ENCODE data around the gene HGD.
A peak's percentile ranks its signal among the peaks of the same experiment; 100 is the strongest.
"Not testable (repeated sequence)": the region's sequence is repeated elsewhere in the genome, so short reads cannot be mapped to it uniquely, and the experiment has no call there.

Gene HGD

DNA sequence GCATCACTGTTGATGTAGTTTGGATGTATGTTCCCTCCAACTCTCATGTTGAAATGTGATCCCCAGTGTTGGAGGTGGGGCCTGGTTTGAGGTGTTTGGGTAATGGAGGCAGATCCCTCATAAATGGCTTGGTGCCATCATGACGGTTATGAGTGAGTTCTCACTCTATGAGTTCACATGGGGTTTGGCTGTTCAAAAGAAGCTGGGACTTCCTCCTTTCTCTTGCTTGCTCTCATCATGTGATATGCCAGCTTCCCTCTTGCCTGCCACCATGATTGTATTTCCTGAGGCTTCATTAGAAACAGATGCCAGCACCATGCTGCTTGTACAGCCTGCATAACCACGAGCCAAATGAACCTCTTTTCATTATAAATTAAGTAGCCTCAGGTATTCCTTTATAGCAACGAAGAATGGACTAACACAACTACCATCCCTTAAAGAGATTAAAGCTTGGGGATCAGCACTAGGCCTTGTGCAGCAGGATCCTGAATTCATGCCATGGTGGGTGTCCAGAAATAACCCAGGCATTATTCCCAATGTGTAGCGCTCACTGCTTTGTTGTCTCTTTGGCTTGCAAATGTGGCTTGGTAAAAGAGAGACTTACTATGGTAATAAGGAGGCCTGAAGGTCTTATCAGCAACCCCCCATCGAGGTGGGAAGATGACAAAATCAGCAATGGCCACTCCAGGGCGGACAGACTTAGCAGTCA is 44.0 kb downstream of the HGD start:
- no peak for DNase-seq

DNA sequence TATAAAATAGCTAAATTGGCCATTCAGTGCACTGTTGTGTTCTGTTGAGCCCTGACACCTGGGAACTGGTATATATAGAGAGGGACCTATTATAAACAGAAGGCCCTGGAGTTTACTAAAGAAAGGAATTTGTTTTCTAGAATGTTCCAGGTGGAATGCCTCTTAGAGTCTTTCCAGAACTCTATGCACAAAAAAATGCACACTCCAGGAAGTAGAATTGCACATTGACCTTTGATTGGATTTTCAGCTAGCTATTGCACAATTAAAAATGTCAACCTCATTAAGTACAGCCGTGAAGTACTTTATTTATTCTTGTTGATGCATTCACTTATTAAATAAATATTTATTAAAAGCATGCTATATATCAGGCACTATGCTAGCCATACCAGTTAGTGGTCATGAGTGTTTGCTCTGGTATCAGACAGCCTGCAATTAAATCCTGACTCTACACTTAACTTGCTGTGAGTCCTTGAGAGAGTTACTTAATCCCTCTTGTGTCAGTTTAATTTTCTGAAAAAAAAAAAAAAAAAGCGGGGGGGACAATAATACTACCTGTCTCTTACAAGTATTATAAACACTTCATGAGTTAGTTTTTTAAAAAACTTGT is 45.1 kb downstream of the HGD start:
- DNase-seq, result no peak

DNA sequence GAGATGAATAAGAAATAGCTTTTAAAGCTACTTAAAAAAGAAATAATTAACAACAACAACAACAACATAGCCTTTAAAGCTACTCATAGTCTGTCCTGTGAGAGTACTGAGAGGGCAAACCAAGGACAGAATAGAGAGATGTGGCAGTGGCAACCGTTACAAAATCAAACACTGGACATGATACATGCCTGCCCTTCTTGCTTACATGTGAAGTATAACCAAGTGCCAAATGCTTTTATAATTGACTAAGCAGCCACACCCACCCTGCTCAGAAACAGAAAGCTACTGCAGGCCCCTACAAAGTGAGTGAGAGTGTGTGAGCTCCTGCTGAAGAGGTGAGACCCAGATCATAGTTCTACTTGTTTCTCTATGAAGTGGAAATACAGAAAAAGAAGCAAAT is 47.5 kb downstream of the HGD start:
- no peak for DNase-seq

DNA sequence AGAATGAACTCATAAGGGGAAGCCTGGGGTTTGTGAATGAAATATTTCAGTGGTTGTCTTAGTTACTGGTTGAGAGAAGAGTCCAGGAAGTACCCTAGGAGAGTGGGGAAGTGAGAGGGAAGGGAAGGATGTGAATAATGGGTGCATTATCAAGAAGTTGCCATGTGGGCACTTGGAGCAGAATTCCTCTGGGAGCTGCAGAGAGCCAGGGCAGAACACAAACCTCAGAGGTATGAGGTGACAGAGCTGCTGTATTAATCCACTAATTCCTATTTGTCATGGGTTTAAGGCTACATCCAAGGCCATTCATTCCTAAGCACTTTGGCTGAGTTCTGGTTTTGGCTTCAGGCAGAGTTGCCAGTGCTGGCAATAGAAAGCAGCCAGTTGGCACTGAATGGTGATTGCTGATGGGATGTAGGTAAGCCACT is 56.9 kb downstream of the HGD start:
- no peak for DNase-seq

DNA sequence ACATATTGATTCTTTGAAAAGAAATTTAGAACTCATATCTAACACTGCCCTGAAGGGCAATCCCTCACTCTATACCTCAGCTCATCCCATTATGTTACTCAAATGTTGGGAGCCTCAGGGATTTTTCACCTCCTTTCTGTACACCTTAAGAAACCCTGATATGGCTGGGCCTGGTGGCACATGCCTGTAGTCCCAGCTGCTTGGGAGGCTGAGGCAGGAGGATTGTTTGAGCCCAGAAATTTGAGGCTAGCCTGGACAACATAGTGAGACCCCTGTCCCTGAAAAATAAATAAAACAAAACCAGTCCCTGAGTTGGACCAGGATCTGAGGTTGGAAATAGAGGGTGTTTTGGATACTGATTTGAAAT is 58.3 kb downstream of the HGD start:
- DNase-seq, result no peak

DNA sequence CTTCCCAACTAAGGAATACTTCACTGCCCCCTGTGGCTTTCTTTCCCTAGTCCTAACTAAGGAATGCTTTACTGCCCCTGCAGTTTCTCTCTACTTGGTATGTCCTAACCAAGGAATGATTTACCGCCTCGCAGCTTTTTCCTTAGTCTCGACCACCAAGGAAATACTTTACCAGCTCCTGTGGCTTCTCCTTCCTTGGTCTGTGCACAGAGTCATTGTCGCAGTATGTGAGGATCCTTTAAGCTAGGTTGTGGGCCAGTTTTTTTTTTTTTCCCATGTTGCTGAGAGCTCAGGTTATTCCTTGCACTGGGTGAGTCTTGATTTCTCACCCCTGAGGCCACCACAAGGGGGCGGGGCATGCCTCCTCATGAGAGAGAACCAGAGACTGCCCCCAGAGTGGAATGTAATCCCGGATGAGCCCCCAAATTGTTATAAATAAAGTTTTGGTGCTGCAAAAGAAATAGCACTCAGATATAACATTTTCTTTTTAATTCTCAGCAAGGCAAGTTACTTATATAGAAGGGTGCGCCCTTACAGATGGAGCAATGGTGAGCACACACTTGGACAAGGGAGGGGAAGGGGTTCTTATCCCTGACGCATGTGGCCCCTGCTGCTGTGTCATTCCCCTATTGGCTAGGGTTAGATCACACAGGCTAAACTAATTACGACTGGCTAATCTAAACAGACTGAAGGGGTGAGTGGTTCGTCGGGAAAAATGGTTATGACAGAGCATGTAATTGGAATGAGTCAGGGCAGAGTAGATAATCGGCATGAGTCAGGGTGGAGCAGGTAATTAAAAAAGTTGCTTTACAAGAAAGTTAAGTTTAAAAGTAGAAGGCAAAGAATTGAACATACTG is 58.9 kb downstream of the HGD start:
- DNase-seq, result no peak

DNA sequence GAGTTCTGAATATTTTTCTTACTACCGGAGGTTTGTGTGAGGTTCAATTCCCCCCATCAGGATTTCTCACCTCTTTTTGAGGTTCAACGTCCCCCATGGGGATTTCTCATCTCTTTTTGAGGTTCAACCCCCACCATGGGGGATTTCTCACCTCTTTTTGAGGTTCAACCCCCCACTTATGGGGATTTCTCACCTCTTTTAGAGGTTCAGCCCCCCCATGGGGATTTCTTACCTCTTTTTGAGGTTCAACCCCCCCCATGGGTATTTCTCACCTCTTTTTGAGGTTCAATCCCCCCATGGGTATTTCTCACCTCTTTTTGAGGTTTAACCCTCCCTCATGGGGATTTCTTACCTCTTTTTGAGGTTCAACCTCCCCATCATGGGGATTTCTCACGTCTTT is 59.6 kb downstream of the HGD start:
- no peak for DNase-seq

DNA sequence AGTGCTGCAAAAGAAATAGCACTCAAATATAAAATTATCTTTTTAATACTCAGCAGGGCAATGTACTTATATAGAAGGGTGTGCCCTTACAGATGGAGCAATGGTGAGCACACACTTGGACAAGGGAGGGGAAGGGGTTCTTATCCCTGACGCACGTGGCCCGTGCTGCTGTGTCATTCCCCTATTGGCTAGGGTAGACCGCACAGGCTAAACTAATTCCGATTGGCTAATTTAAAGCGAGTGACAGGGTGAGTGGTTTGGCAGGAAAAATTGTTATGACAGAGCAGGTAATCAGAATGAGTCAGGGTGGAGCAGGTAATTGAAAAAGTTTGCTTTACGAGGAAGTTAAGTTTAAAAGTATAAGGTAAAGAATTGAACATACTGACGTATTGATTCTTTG is 65.3 kb downstream of the HGD start:
- not testable (repeated sequence) for DNase-seq

DNA sequence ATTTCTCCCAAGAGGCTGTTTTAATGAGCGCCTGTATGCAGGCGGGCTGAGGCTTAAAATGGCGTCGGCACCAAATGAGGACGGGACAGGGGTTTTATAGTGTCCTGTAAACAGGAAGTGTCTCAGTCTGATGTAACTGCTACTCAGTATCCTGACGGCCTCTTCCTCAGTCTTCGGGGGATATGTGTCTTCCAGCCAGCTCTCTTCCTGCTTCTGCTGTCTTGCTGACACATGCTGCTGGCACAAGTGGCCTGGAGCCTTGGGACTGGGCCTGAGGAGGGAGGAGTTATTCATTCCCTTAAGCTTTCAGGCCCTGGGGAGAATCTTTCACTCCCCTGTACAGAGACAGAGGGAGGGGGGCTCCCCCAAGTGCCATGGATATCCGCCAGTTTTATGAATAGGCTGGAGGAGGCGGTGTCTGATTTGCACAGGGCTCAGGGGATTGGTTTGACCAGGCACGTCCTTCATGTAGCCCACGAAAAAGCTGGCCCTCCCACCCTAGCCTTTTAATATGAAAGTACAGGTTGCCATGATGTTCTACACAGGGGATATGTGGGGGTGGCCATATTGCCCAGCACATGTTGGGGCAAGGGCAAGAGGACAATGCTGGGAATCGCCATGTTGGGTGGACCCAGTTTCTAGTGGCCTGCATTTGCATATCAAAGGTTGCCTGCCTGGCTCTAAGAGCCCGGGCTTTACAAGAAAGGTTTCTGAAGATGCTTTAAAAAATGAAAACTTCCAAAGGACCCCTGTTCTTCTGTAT is 66.0 kb downstream of the HGD start:
- no peak for DNase-seq

DNA sequence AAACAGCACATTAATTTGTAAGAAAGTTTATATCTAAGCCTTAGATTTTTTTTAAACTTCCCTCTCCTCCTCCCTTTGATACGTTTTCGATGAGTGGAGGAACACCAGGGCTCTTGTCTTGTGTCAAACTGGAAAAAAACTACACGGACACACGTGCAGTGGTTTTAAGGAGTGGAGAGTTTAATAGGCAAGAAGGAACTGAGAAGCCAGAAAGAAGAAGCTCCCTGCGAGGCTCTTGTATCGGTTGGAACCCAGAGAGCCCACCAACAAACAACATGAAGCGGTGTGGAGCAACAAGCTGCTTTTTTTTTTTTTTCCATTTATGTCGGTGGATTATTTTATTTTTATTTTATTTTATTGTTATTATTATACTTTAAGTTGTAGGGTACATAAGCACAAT is 67.3 kb downstream of the HGD start:
- no peak for DNase-seq

DNA sequence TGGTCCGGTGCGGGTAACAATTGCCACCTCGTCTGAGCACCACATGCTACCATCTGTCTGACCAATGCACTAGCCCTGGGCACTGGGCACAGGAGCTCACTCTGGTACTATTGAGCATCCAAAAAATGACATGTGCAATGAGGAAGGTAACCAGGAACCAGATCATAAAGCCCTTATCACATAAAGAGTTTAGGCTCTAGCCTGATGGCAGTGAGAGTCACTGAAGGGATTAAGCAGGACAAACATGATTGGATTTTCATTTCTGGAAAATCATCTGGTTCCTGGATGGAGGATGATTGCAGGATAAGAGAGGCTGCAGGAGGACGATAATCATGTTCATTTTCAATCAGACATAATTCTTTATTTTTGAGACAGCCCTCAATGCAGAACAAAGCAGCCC is 73.5 kb downstream of the HGD start:
- DNase-seq, result no peak

DNA sequence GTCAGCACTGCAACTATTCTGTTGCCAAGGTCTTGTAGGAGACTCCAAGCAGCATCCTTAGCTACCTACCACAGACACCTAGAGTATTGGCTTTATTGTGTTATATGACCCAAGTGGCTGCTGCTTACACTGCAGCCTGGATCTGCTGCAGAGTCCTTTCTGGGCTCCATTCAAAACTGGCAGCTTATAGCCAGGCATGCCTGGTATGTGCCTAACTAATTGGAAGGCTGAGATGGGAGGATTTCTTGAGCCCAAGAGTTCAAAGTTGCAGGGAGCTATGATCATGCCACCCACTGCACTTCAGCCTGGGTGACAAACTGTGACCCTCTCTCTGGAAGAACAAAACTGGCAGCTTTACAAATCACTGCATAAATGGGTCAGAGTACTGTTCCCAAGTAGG is 77.3 kb downstream of the HGD start:
- no peak for DNase-seq

DNA sequence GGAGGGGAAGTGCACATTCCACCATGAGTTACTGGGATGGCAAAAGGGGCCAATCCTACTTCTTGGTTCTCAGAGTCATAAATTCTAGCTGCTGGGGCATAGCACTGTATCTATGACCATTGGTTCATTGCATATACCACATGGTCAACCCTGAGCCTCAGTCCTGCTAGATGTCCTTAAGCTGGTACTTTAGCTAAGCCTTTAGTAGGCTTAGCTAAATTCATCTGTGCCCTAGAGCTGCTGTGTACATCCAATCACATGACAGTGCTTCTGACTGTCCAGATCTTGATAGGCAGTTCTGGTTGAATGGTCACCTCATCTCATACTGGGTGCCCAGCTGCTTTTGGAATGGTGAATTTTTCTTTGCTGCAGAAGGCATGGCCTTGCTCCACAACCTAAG is 77.7 kb downstream of the HGD start:
- no peak for DNase-seq

DNA sequence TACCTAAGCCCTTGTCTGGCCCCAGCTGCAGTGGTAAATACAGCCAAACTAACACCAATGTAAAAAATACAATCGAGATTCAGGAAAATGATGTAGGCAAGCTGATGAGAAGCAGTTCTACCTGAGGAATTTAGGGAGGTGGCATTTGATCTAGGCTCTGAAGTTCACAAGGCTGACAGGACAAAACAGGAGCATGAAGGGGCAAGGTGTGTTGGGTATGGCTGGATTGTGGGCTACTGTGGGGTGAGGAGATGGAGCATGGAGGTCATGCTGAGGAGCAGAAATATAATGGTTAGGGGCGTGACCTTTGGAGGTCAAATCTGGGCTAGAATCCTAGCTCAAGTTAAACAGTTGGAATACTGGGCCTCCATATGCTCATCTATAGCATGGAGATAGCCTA is 79.4 kb downstream of the HGD start:
- no peak for DNase-seq

DNA sequence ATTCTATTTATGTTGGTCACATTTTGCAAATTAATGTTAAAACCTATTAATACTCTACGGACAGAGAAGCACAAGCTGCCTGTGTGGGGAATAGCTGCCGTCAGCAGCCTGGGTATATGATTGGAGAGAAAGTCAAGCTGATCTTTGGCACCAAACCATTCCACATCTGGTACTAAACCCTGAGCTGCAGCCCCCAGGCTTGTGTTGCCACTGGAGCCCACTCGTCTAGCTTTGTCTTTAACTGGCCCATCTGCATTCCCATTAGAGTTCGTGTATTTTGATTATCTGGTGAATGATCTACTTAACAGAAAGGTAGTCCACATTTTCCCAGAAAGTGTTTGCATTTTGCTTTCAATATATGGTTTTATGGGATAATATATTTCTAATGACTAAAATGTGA is 80.5 kb downstream of the HGD start:
- DNase-seq, result no peak

DNA sequence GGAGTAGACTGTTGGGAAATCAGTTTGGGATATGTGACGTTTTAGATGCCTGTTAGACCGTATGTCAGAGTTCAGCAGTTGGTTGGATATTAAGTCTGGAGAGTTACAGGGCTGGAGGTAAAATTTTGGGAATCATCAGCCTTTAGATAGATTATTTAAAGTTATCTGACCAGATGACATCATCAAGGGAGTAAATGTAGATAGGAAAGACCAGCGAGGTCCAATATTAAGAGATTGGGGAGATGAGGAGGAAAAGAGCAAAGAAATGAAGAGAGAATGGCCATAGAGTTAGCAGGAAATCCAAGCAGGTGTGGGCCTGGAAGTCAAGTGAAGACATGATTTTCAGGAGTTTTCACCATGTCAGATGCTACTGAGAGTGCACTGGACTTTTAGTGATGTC is 82.8 kb downstream of the HGD start:
- no peak for DNase-seq

DNA sequence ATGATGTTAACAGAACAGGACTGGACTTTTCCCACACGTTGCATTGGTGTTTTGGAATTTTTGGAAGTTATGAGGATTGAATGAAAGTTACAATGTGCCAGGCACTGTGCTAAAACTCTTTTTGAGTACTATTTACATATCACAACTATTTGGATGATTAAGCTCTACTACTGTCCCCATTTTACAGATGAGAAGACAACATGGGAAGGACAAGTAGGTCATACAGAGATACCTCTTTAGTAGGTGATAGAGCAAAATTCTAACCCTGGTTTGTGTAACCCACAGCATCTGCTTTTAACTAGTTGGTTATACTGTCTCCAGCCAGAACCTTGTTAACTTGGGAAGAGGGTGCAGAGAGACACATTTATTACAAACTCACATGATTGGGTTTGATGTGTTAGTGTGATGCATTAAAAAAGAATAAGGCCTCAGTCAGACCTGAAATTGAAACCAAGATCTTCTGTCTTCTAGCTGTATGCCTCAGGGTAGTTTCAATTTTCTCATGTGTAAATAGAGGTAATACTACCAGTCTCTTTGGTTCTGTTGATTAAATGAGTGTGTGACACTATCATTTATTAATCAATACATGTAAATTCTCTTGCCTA is 84.5 kb downstream of the HGD start:
- no peak for DNase-seq

DNA sequence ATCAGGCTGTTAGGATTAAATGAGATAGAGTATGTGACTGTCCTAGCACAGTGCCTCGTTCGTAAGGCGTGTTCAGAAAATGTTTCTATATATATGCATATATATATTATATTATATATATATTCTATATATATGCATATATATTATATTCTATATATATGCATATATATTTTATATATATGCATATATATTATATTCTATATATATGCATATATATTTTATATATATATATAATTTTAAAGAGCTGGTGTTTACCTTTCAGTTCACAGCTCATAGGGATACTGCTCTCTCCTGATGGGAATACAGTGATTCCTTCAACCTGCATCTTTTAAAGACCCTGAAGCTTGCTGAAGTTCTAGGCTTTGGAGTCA is 85.2 kb downstream of the HGD start:
- no peak for DNase-seq

DNA sequence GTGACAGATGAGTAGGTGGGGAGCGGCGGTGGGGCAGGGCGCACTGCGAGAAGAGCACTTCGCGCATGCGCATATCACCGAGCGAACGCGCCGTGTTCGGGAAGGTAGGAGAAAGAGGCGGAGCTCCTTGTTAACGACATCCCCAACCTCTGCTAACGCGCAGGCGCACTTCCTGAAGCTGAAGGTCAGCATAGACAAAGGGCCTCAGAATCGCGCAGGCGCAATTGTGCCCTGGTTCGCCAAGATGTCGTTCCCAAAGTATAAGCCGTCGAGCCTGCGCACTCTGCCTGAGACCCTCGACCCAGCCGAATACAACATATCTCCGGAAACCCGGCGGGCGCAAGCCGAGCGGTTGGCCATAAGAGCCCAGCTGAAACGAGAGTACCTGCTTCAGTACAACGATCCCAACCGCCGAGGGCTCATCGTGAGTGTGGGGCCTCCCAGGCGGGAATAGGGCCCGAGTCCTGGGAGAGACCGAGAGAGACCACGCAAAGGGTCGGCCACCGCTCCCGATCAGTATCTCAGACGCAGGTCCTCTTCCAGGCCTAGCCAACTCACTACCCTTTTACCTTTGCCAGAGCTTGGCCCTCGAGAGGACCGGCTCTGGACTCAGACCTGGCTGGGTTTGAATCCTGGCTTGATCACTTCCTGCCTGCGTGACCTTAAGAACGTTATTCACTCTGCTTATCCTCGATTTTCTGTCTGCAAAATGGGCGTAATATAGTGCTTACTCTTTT is 85.8 kb downstream of the HGD start, which contains the start of gene NDUFB4:
TSS of gene NDUFB4 (plus strand) at position 221 of the 737 bp plus-strand sequence. CDS start at position 245, 24 bp downstream.
- peak; percentile 86 for DNase-seq

DNA sequence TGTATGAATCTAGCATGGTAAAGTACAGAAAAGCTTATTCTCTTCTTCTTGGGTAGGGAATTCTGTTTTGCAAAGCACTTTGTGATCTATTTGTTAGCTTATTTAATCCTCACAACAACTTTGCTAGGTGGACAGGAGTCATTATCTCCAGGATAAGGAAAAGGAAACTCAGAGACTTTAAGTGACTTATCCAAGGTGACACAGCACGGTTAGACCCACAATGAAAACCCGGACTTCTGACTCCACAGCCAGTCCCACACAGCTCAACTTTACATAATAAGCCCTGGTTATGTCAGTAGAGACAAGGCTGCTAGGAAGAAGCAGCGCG is 86.3 kb downstream of the HGD start:
- DNase-seq, result no peak

DNA sequence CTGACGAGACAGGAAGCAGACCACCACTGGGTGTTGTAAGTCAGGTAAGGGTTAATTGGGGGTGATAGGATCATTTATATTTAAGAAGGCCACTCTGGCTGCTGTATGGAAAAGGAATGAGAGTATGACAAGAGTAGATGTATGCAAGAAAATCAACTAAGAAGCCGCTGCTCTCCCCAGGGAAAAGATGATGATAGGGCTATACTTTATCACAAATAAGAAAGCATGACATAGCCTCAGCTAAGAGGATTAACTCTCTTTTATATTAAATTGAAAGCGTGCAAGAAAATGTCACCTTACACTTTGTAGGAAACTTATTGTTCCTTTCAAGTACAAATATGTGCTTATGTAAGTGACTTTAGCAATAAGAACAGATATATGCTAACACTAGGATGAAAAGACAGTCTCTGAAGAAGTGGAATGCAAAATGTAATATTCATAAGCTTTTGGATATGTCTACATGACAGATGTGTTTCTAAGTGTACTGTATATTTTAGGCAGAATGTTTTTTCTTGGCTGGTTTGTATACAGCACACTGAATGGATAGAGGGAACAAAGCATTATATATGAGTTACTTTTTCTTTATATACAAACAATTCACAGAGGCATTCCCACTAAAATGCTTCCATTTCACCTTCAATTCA is 94.6 kb downstream of the HGD start:
- DNase-seq, result no peak

Data from activated gamma-delta T cell (primary cell).